ENCODE results near the gene IMPA2.

Gene IMPA2

DNA sequence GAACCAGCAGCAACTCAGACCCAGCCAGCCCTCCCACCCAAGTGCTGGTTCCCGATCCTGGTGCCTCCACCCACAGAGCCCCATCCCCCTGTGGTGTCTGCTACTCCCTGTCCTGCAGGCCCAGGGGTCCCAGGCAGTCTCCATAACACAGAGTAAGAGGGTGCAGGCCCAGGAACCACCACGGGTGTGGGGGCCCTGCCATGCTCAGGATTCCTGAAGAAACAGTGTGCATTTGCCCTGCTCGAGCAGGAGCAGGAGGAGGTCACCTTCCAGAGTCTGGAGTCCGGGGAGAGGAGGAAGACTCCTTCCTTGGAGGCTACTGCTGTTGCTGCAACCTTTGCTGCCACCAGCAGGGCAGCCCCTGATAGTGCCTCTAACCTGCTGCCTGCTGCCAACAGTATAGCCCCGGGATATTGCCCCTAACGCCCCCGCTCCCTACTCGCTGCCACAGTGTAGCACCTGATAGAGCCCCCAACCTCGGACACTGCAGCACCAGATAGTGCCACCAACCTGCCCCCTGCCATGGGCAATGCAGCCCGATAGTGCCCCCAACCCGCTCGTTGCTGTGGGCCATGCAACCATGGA, 65.5 kb downstream of the IMPA2 start:
- Histone ChIP-seq H3K4me3 (ENCODE audit: low read depth, low read length) (no peak overlapping the region), H3K36me3 (ENCODE audit: control insufficient read depth, insufficient read depth, low read length) (no peaks in the 10 kb centered on the region)

GRCh38 chr18:12048010-12048826, 66.9 kb downstream of the IMPA2 start:
- H3K36me3 ChIP-seq (ENCODE audit: control insufficient read depth, insufficient read depth, low read length), result no peaks in the 10 kb centered on the region
- H3K4me1 ChIP-seq (ENCODE audit: control insufficient read depth, insufficient read depth, low read length), result no peaks in the 10 kb centered on the region
- H3K27me3 ChIP-seq (ENCODE audit: control insufficient read depth, insufficient read depth, low read length), result no peaks in the 10 kb centered on the region
- H3K4me3 ChIP-seq (ENCODE audit: low read depth, low read length), result no peak overlapping the region
- H3K9me3 ChIP-seq (ENCODE audit: control insufficient read depth, insufficient read depth, low read length), result no peaks in the 10 kb centered on the region
- no peak overlapping the region for H3K9ac ChIP-seq (ENCODE audit: low read depth, low read length)

More for the DNA sequence above, 65.5 kb downstream of the IMPA2 start:
- H3K4me1 ChIP-seq (ENCODE audit: control insufficient read depth, insufficient read depth, low read length), result no peaks in the 10 kb centered on the region
- no peaks in the 10 kb centered on the region for H3K27me3 ChIP-seq (ENCODE audit: control insufficient read depth, insufficient read depth, low read length)
- no peaks in the 10 kb centered on the region for H3K9me3 ChIP-seq (ENCODE audit: control insufficient read depth, insufficient read depth, low read length)
- H3K9ac ChIP-seq (ENCODE audit: low read depth, low read length), result no peak overlapping the region

DNA sequence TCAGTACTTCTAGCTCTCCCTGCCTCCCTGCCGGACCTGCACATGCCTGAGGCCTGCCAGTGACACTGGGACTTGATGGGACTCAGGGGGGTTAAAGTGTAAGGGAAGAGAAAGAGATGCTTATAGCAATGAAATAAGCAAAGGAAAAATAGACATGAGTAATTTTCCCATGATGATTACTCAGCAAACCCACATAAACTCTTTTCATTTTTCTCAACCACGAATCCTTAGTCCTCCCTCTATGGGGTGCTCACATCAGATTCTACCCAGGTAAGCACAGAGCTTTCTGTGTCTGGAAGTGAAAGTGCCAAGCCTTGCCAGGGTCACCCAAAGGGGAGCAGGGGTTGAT, 67.5 kb downstream of the IMPA2 start:
- Histone ChIP-seq H3K9ac (ENCODE audit: low read depth, low read length) (no peak overlapping the region), H3K4me1 (ENCODE audit: control insufficient read depth, insufficient read depth, low read length) (no peaks in the 10 kb centered on the region), H3K4me3 (ENCODE audit: low read depth, low read length) (no peak overlapping the region), H3K36me3 (ENCODE audit: control insufficient read depth, insufficient read depth, low read length) (no peaks in the 10 kb centered on the region), H3K9me3 (ENCODE audit: control insufficient read depth, insufficient read depth, low read length) (no peaks in the 10 kb centered on the region), H3K27me3 (ENCODE audit: control insufficient read depth, insufficient read depth, low read length) (no peaks in the 10 kb centered on the region)

- Histone ChIP-seq H3K4me3 (ENCODE audit: low read depth, low read length) (no peak overlapping the region), H3K9ac (ENCODE audit: low read depth, low read length) (no peak overlapping the region), H3K4me1 (ENCODE audit: control insufficient read depth, insufficient read depth, low read length) (no peaks in the 10 kb centered on the region)
Observed at GRCh38 chr18:12049978-12050811, 68.9 kb downstream of the IMPA2 start.

DNA sequence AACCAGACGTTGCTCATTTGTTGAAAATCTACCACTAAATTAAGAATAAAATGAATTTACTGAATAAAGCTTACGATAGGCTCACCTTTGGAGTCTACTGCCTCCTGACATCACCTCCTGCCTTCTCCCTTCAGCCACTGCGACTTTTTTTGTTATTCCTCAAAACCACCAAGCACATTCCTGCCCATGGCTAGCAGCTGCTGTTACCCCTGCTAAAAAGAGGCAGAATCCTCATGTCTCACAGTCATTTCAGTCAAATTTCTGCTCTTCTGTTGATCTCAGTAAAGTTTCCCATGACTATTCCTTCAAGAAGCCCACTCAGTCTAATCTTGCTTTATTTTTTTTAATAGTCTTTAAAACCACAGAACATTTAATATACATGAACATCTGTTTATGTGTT, 71.6 kb downstream of the IMPA2 start:
- Histone ChIP-seq H3K9ac (ENCODE audit: low read depth, low read length) (no peak overlapping the region), H3K4me3 (ENCODE audit: low read depth, low read length) (no peak overlapping the region)

More at GRCh38 chr18:12049978-12050811, 68.9 kb downstream of the IMPA2 start:
- Histone ChIP-seq H3K27me3 (ENCODE audit: control insufficient read depth, insufficient read depth, low read length) (no peaks in the 10 kb centered on the region), H3K9me3 (ENCODE audit: control insufficient read depth, insufficient read depth, low read length) (no peaks in the 10 kb centered on the region), H3K36me3 (ENCODE audit: control insufficient read depth, insufficient read depth, low read length) (no peaks in the 10 kb centered on the region)

DNA sequence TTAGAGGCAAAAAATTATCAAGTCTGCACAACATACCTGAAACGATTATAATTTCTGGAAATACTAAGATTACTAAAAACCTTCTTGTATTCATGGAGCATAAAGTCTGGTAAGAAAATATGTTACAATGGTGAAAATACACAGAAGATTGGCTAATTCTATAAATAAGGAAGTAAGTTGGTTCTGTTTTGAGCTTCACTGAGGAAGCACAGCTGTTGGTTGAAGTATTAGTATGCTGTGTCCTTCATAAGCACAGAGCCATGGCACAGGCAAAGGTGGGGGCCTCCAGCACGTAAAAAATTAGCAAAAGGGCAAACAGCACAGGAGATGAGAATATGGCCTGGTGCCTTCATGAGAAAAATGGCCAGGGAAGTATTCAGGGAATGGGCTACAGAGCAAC, 72.0 kb downstream of the IMPA2 start:
- Histone ChIP-seq H3K9ac (ENCODE audit: low read depth, low read length) (no peak overlapping the region), H3K4me3 (ENCODE audit: low read depth, low read length) (no peak overlapping the region), H3K9me3 (ENCODE audit: control insufficient read depth, insufficient read depth, low read length) (no peaks in the 10 kb centered on the region), H3K36me3 (ENCODE audit: control insufficient read depth, insufficient read depth, low read length) (no peaks in the 10 kb centered on the region), H3K4me1 (ENCODE audit: control insufficient read depth, insufficient read depth, low read length) (no peaks in the 10 kb centered on the region), H3K27me3 (ENCODE audit: control insufficient read depth, insufficient read depth, low read length) (no peaks in the 10 kb centered on the region)

More for the DNA sequence above, 71.6 kb downstream of the IMPA2 start:
- no peaks in the 10 kb centered on the region for H3K4me1 ChIP-seq (ENCODE audit: control insufficient read depth, insufficient read depth, low read length)
- no peaks in the 10 kb centered on the region for H3K9me3 ChIP-seq (ENCODE audit: control insufficient read depth, insufficient read depth, low read length)
- H3K27me3 ChIP-seq (ENCODE audit: control insufficient read depth, insufficient read depth, low read length), result no peaks in the 10 kb centered on the region
- H3K36me3 ChIP-seq (ENCODE audit: control insufficient read depth, insufficient read depth, low read length), result no peaks in the 10 kb centered on the region

- H3K36me3 ChIP-seq (ENCODE audit: control insufficient read depth, insufficient read depth, low read length), result no peaks in the 10 kb centered on the region
- H3K4me1 ChIP-seq (ENCODE audit: control insufficient read depth, insufficient read depth, low read length), result no peaks in the 10 kb centered on the region
- no peak overlapping the region for H3K9ac ChIP-seq (ENCODE audit: low read depth, low read length)
- no peaks in the 10 kb centered on the region for H3K27me3 ChIP-seq (ENCODE audit: control insufficient read depth, insufficient read depth, low read length)
- no peaks in the 10 kb centered on the region for H3K9me3 ChIP-seq (ENCODE audit: control insufficient read depth, insufficient read depth, low read length)
- H3K4me3 ChIP-seq (ENCODE audit: low read depth, low read length), result no peak overlapping the region
Observed at GRCh38 chr18:12056034-12056883, 75.0 kb downstream of the IMPA2 start.

- Histone ChIP-seq H3K36me3 (ENCODE audit: control insufficient read depth, insufficient read depth, low read length) (no peaks in the 10 kb centered on the region), H3K4me1 (ENCODE audit: control insufficient read depth, insufficient read depth, low read length) (no peaks in the 10 kb centered on the region), H3K4me3 (ENCODE audit: low read depth, low read length) (no peak overlapping the region), H3K9ac (ENCODE audit: low read depth, low read length) (no peak overlapping the region), H3K9me3 (ENCODE audit: control insufficient read depth, insufficient read depth, low read length) (no peaks in the 10 kb centered on the region), H3K27me3 (ENCODE audit: control insufficient read depth, insufficient read depth, low read length) (no peaks in the 10 kb centered on the region)
Observed at GRCh38 chr18:12056884-12057402, 75.6 kb downstream of the IMPA2 start.

- Histone ChIP-seq H3K9me3 (ENCODE audit: control insufficient read depth, insufficient read depth, low read length) (no peaks in the 10 kb centered on the region), H3K9ac (ENCODE audit: low read depth, low read length) (no peak overlapping the region), H3K36me3 (ENCODE audit: control insufficient read depth, insufficient read depth, low read length) (no peaks in the 10 kb centered on the region), H3K27me3 (ENCODE audit: control insufficient read depth, insufficient read depth, low read length) (no peaks in the 10 kb centered on the region), H3K4me1 (ENCODE audit: control insufficient read depth, insufficient read depth, low read length) (no peaks in the 10 kb centered on the region), H3K4me3 (ENCODE audit: low read depth, low read length) (no peak overlapping the region)
Observed at GRCh38 chr18:12057419-12058039, 76.2 kb downstream of the IMPA2 start.

GRCh38 chr18:12059334-12060181, 78.3 kb downstream of the IMPA2 start:
- H3K9ac ChIP-seq (ENCODE audit: low read depth, low read length), result no peak overlapping the region
- H3K9me3 ChIP-seq (ENCODE audit: control insufficient read depth, insufficient read depth, low read length), result no peaks in the 10 kb centered on the region
- H3K4me3 ChIP-seq (ENCODE audit: low read depth, low read length), result no peak overlapping the region
- no peaks in the 10 kb centered on the region for H3K36me3 ChIP-seq (ENCODE audit: control insufficient read depth, insufficient read depth, low read length)
- H3K27me3 ChIP-seq (ENCODE audit: control insufficient read depth, insufficient read depth, low read length), result no peaks in the 10 kb centered on the region
- H3K4me1 ChIP-seq (ENCODE audit: control insufficient read depth, insufficient read depth, low read length), result no peaks in the 10 kb centered on the region

Data from iPS-15b (cell line).